Chondrocyte (in vitro differentiated cells): Measurements from ENCODE around the gene MMP25. TPM values are rescaled to one million over a fixed set of nuclear protein-coding genes. Genes with fewer than 3 reads are reported as not detected.

Experiments
- DNase-seq: peaks from one replicate; pipeline ENCODE4 v3.0.0; 2021; ENCODE audit warnings: mixed read lengths, low spot score
- H3K27ac Mint-ChIP-seq: one replicate; pipeline ENCODE4 v1.8.0; 2021; ENCODE audit warnings: mild to moderate bottlenecking, moderate library complexity, mixed read lengths; ENCODE audit not compliant: unreplicated experiment
- H3K27me3 Mint-ChIP-seq: 2 replicates; pipeline ENCODE4 v1.8.0; 2021; ENCODE audit warnings: low read depth, mixed read lengths
- H3K36me3 Mint-ChIP-seq: 2 replicates; pipeline ENCODE4 v1.8.0; 2021; ENCODE audit warnings: low read depth, mixed read lengths
- H3K4me1 Mint-ChIP-seq: 2 replicates; pipeline ENCODE4 v1.8.0; 2021; ENCODE audit warnings: low read depth, mild to moderate bottlenecking, mixed read lengths
- H3K4me3 Mint-ChIP-seq: one replicate; pipeline ENCODE4 v1.8.0; 2021; ENCODE audit warnings: mild to moderate bottlenecking, moderate library complexity, mixed read lengths; ENCODE audit not compliant: unreplicated experiment
- H3K9me3 Mint-ChIP-seq: 2 replicates; pipeline ENCODE4 v1.8.0; 2021; ENCODE audit warnings: low read depth, mixed read lengths
- CTCF ChIP-seq: fragments of 200-600 bp; sonication (generic); IDR thresholded peaks from 2 replicates; pipeline ENCODE4 v1.5.0; 2021; ENCODE audit warnings: antibody characterized with exemption, mild to moderate bottlenecking, moderate library complexity
- total RNA-seq: library from RNA; stranded (reverse); gene quantifications from 3 replicates; pipeline ENCODE4 v1.2.1, GENCODE V29; 2021

MMP25 gene
- total RNA-seq, 1 donor from 2014 or later: not detected

- H3K9me3 Mint-ChIP-seq: no peaks in the 10 kb centered on the region
- TF ChIP-seq CTCF: no peak
- H3K27me3 Mint-ChIP-seq: no peaks in the 10 kb centered on the region
- peaks cover 14% of the 10 kb centered on the region for H3K4me1 Mint-ChIP-seq
- DNase-seq: no peak
- peak overlapping the region; percentile 66 for H3K27ac Mint-ChIP-seq
- H3K4me3 Mint-ChIP-seq: peak overlapping the region; percentile 83
- peaks cover 1% of the 10 kb centered on the region for H3K36me3 Mint-ChIP-seq
These were observed 13.4 kb downstream of the MMP25 start for GRCh38 chr16:3059723-3060242.

GRCh38 chr16:3060339-3061127 is 14.2 kb downstream of the MMP25 start:
- no peaks in the 10 kb centered on the region for H3K27me3 Mint-ChIP-seq
- H3K27ac Mint-ChIP-seq: no peak overlapping the region
- no peaks in the 10 kb centered on the region for H3K9me3 Mint-ChIP-seq
- TF ChIP-seq CTCF: no peak
- DNase-seq: no peak
- H3K36me3 Mint-ChIP-seq: no peaks in the 10 kb centered on the region
- H3K4me3 Mint-ChIP-seq: no peak overlapping the region
- peaks cover 21% of the 10 kb centered on the region for H3K4me1 Mint-ChIP-seq

DNA sequence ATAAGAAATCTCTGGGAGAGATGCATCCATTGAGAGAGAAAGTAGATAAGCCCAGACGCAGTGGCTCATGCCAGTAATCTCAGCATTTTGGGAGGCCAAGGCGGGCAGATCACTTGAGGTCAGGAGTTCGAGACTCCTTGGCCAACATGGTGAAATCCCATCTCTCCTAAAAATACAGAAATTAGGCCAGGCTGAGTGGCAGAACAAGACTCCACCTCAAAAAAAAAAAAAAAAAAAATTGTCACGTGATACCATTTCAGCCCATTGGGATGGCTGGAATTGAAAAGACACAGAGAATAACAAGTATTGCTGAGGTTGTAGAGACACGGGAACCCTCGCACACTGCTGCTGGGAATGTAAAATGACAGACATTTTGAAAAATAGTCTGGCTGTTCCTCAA is 16.2 kb downstream of the MMP25 start:
- Mint-ChIP-seq H3K4me1 (peaks cover 25% of the 10 kb centered on the region), H3K27ac (no peak overlapping the region), H3K36me3 (no peaks in the 10 kb centered on the region), H3K9me3 (no peaks in the 10 kb centered on the region), H3K4me3 (no peak overlapping the region), H3K27me3 (no peaks in the 10 kb centered on the region)
- TF ChIP-seq CTCF: no peak
- no peak for DNase-seq

DNA sequence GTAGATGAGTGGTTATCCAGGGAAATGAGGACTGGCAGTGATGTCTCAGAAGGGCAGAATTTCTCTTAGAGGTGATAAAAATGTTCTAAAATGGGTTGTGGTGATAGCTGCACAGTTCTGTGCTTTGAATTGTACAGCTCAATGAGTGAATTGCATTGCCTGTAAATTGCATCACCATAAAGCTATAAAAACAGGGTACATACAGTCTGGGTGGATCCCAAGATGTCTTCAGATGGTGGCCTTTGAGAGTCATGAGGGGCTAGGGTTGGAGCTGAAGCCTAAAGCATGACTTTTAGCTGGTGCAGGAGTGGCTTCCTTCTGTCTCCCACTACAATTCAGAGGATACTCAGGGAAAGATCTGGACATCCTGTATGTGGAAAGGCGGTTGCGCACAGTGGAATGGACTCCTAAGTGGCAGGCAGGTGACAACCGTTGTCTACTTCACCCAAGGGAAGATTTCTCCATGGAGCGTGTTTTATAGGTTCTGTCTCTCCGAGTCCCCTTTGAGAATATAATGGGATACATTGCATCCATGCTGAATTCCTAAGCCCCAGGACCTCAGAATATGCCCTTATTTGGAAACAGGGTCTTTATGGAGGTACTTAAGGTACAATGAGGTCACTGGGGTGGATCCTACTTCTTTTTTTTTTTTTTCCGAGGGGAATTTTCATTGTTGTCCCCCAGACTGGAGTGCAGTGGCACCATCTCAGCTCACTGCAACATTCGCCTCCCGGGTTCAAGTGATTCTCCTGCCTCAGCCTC is 17.4 kb downstream of the MMP25 start:
- Mint-ChIP-seq H3K36me3 (no peaks in the 10 kb centered on the region), H3K4me1 (peaks cover 22% of the 10 kb centered on the region), H3K4me3 (no peak overlapping the region), H3K9me3 (no peaks in the 10 kb centered on the region), H3K27ac (peak overlapping the region; percentile 18), H3K27me3 (no peaks in the 10 kb centered on the region)
- no peak for DNase-seq
- no peak for TF ChIP-seq CTCF

DNA sequence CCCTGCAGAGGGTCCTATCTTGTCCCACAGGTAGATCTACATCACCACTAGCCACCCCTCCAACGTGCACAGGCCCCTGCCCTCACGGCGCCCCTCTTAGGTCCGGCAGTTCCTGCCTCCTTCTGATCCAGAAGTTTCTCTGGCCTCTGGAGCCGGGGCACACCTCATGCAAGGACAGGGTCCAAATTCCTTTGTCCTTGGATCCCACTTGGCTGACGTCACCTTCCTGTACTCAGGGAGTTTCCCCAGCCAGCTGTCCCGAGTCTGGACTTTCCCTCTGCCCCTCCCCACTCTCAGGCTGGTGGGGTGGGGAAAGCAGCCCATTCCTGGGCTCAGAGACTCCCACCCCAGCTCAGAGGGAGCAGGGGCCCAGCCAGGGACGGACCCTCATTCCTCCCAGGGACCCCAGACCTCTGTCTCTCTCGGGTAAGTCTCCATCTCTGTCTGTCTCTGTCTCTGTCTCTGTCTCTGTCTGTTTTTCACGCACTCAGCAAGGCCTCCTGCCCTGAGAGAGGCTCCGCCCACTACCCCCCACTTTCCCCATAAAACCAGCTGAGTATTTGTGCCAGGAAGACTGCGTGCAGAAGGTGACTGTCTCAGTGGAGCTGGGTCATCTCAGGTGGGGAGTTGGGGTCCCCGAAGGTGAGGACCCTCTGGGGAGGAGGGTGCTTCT is 18.8 kb downstream of the MMP25 start, which contains the start of gene IL32:
Gene IL32, plus strand, starts transcription at position 572 of the 673 bp plus-strand sequence. CDS start 172 bp downstream, outside the sequence.
- H3K27ac Mint-ChIP-seq: peak within 1 kb of the TSS; percentile 79
- no peaks in the 10 kb centered on the region for H3K36me3 Mint-ChIP-seq
- peak within 1 kb of the TSS; percentile 59 for H3K4me3 Mint-ChIP-seq
- no peak for DNase-seq
- no peak for TF ChIP-seq CTCF
- no peaks in the 10 kb centered on the region for H3K9me3 Mint-ChIP-seq
- H3K4me1 Mint-ChIP-seq: peaks cover 14% of the 10 kb centered on the region
- H3K27me3 Mint-ChIP-seq: no peaks in the 10 kb centered on the region
